Panc1 (cell line): ENCODE data around the gene HMCES. TPM values are rescaled to one million over a fixed set of nuclear protein-coding genes. Genes with fewer than 3 reads are reported as not detected.

Experiments
- ATAC-seq: fragments of 200-7000 bp; cut with Tn5 transposase; 2 replicates; pipeline ENCODE4 v1.9.1; 2020; ENCODE audit warnings: mild to moderate bottlenecking, moderate library complexity
- BruUV-seq: library from RNA; stranded (reverse); fragments of 400-500 nt; replicated peaks from 2 replicates; lab custom pipeline; 2021; lab: Mats Ljungman, UMichigan
- CTCF ChIA-PET: fragments of 300-600 bp; sonication (Branson Sonifier 250); formaldehyde crosslinking; loops from one replicate; lab custom pipeline; 2022; ENCODE audit warnings: antibody characterized with exemption; lab: Charles Lee
- POLR2A ChIA-PET: fragments of 300-600 bp; sonication (Branson Sonifier 250); formaldehyde crosslinking; loops from one replicate; lab custom pipeline; 2022; ENCODE audit warnings: antibody characterized with exemption; lab: Charles Lee
- DNase-seq: peaks from one replicate; pipeline ENCODE4 v3.0.0-alpha.2; 2010; ENCODE audit warnings: low read depth, low spot score
- H3K27ac ChIP-seq: 2 replicates; pipeline ENCODE4 v1.5.1; 2011; ENCODE audit warnings: mild to moderate bottlenecking, low read length, inconsistent platforms
- H3K27me3 ChIP-seq: fragments of 200-500 bp; sonication (Bioruptor generic); 2 replicates; pipeline ENCODE4 v1.6.0; 2014; ENCODE audit warnings: low read length, inconsistent platforms; ENCODE audit not compliant: control insufficient read depth, insufficient read depth
- H3K36me3 ChIP-seq: fragments of 200-500 bp; sonication (Bioruptor generic); 2 replicates; pipeline ENCODE4 v1.5.1; 2014; ENCODE audit warnings: inconsistent platforms, mild to moderate bottlenecking, low read length, moderate library complexity; ENCODE audit not compliant: control insufficient read depth, insufficient read depth
- H3K4me1 ChIP-seq: 2 replicates; pipeline ENCODE4 v1.5.1; 2011; ENCODE audit warnings: inconsistent platforms, mild to moderate bottlenecking, low read length, moderate library complexity; ENCODE audit not compliant: control insufficient read depth, insufficient read depth
- H3K4me3 ChIP-seq, 2 experiments: 2 replicates each; pipeline ENCODE4 v1.5.1; 2011 to 2012; ENCODE audit warnings: low read depth in 2 of 2, low read length in 2 of 2, mild to moderate bottlenecking in 2 of 2, inconsistent platforms in 1 of 2, moderate library complexity in 1 of 2
- H3K9me3 ChIP-seq: fragments of 200-500 bp; sonication (Bioruptor generic); 2 replicates; pipeline ENCODE4 v1.5.1; 2014; ENCODE audit warnings: low read depth, mild to moderate bottlenecking, inconsistent platforms, low read length, moderate library complexity; ENCODE audit not compliant: control insufficient read depth, insufficient read depth
- POLR2AphosphoS5 ChIP-seq: IDR thresholded peaks from 2 replicates; pipeline ENCODE4 v1.6.1; 2012; ENCODE audit warnings: mild to moderate bottlenecking, low read depth, low read length, moderate library complexity
- SIN3A ChIP-seq: IDR thresholded peaks from 2 replicates; pipeline ENCODE4 v1.6.1; 2012; ENCODE audit warnings: low read depth, mild to moderate bottlenecking, low read length, moderate library complexity, borderline replicate concordance; ENCODE audit not compliant: insufficient read depth
- TCF7L2 ChIP-seq: IDR thresholded peaks from 2 replicates; pipeline ENCODE4 v1.6.1; 2011; ENCODE audit warnings: mild to moderate bottlenecking, low read depth, low read length, inconsistent platforms
- in situ Hi-C: cut with HindIII; loops from 2 replicates; pipeline ENCODE4 v1.10.0; 2016; ENCODE audit warnings: low sequenced_read_pairs, low pct_unique_long_range_greater_than_20kb
- intact Hi-C: fragments of 100-400 bp; cut with micrococcal nuclease; formaldehyde crosslinking; loops from one replicate; pipeline ENCODE4 v1.10.0; 2022; ENCODE audit not compliant: unreplicated experiment
- total RNA-seq: library from RNA; stranded (reverse); gene quantifications from one replicate; pipeline ENCODE4 v1.2.1, GENCODE V29; 2021; ENCODE audit not compliant: unreplicated experiment
- TF ChIP-seq, protein P1 (sequence below), 2 experiments: IDR thresholded peaks; 2 replicates each; pipeline ENCODE4 v1.6.1; 2011 to 2012; ENCODE audit warnings: low read depth in 2 of 2, control low read depth in 1 of 2, low read length in 1 of 2, mild to moderate bottlenecking in 1 of 2, moderate library complexity in 1 of 2; ENCODE audit not compliant: insufficient read depth in 1 of 2

The HMCES gene
- total RNA-seq, 1 experiment from 2014 or later = 94.6 TPM

DNA sequence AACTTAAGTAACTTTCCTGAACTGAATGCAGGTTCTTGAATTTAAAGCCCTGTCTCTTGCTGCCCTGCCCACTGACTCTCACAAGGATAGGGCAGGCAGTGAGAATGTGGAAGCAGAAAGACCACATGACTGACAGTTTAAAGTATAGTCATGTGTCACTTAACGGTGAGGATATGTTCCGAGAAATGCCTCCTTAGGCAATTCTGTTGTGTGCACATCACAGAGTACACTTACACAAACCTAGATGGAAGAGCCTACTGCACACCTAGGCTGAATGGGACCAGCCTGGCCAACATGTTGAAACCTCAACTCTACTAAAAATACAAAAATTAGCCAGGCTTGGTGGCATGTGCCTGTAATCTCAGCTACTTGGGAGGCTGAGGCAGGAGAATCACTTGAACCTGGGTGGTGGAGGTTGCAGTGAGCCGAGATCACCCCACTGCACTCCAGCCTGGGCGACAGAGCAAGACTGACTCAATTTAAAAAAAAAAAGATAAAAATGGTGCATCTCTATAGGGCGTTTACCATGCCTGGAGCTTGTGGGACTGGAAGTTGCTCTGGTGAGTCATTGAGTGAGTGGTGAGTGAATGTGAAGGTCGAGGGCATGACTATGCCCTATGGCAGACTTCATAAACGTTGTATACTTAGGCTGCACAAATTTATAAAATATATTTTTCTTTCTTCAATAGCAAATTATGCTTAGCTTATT, 48.2 kb upstream of the HMCES start:
- DNase-seq (peak; percentile 56), ATAC-seq (peak; percentile 74)
- no TSS peak for BruUV-seq
- Histone ChIP-seq H3K27me3 (no peaks in the 10 kb centered on the region), H3K4me3 (no peak overlapping the region), H3K4me1 (peaks cover 56% of the 10 kb centered on the region), H3K27ac (peak overlapping the region; percentile 94), H3K9me3 (no peaks in the 10 kb centered on the region), H3K36me3 (no peaks in the 10 kb centered on the region)
- ChIA-PET CTCF (interaction anchor here (0.5 to 1.1 kb wide), 2 partner anchors 15 to 24 kb away, joined by 6 to 7 read pairs; no protein-coding TSS in a partner anchor), POLR2A (interaction anchor here (0.6 to 0.7 kb wide), 2 partner anchors 169 to 351 kb away, joined by 4 to 7 read pairs; no protein-coding TSS in a partner anchor)
- intact Hi-C loops = no loop called here
- in situ Hi-C loops = no loop called here
- TF ChIP-seq TCF7L2 = no peak
- 0 out of 2 replicates have a peak, but pooled peaks have one; percentile 36 for TF ChIP-seq POLR2AphosphoS5

DNA sequence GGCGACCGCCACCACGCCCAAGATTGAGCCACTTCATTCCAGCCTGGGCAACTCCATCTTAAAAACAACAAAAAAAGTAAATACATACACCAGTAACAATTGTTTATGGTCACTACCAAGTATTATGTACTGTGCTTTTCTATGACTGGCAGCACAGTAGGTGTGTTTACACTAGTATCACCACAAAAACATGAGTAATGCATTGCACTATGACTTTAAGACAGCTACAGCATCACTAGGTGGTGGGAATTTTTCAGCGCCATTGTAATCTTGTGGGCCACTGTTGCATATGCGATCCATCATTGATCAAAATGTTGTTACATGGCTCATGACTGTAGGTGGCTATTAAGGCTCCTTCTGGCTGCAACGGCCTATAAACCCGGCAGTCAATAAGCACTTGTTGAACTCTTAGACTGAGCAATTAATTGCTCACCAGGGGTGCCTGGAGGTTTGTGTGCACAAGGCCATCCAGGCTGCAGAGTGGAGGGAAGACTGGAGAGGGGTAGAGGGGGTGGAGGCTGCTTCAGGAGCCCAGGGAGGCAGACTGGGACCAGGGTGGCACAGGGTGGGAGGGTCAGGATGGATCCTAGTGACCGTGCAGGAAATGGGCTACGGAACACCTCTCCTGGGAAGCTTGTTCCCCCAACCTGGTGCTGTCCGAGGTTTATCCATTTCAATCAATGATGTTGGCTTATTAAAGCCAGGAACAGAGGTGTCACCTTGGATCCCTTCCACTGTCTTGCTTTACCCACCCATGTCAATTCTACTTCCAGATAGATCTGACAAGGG, 47.1 kb upstream of the HMCES start:
- intact Hi-C loops = no loop called here
- Histone ChIP-seq H3K4me3 (no peak overlapping the region), H3K36me3 (no peaks in the 10 kb centered on the region), H3K27ac (peak overlapping the region; percentile 94), H3K4me1 (peaks cover 46% of the 10 kb centered on the region), H3K27me3 (no peaks in the 10 kb centered on the region), H3K9me3 (no peaks in the 10 kb centered on the region)
- TF ChIP-seq SIN3A (no peak), TCF7L2 (peak; percentile 54; the same call in 1 of the 2 replicates), POLR2AphosphoS5 (no peak)
- TF ChIP-seq, protein P1, sequence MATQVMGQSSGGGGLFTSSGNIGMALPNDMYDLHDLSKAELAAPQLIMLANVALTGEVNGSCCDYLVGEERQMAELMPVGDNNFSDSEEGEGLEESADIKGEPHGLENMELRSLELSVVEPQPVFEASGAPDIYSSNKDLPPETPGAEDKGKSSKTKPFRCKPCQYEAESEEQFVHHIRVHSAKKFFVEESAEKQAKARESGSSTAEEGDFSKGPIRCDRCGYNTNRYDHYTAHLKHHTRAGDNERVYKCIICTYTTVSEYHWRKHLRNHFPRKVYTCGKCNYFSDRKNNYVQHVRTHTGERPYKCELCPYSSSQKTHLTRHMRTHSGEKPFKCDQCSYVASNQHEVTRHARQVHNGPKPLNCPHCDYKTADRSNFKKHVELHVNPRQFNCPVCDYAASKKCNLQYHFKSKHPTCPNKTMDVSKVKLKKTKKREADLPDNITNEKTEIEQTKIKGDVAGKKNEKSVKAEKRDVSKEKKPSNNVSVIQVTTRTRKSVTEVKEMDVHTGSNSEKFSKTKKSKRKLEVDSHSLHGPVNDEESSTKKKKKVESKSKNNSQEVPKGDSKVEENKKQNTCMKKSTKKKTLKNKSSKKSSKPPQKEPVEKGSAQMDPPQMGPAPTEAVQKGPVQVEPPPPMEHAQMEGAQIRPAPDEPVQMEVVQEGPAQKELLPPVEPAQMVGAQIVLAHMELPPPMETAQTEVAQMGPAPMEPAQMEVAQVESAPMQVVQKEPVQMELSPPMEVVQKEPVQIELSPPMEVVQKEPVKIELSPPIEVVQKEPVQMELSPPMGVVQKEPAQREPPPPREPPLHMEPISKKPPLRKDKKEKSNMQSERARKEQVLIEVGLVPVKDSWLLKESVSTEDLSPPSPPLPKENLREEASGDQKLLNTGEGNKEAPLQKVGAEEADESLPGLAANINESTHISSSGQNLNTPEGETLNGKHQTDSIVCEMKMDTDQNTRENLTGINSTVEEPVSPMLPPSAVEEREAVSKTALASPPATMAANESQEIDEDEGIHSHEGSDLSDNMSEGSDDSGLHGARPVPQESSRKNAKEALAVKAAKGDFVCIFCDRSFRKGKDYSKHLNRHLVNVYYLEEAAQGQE (IDR thresholded peaks at IDR 0.05; ENCODE audit: insufficient read depth in 1 of 2, low read depth in 2 of 2, low read length in 1 of 2) = peak; percentile 52 to 59; a peak in 3 of 4 replicates
- peak; percentile 65 for ATAC-seq
- BruUV-seq = no TSS peak
- ChIA-PET CTCF (interaction anchor here (1.1 kb wide), 1 partner anchor 14 kb away, joined by 7 read pairs; no protein-coding TSS in a partner anchor), POLR2A (interaction anchor here (0.6 to 0.7 kb wide), 2 partner anchors 168 to 352 kb away, joined by 4 to 7 read pairs; no protein-coding TSS in a partner anchor)
- DNase-seq = peak; percentile 41
- in situ Hi-C loops = no loop called here

DNA sequence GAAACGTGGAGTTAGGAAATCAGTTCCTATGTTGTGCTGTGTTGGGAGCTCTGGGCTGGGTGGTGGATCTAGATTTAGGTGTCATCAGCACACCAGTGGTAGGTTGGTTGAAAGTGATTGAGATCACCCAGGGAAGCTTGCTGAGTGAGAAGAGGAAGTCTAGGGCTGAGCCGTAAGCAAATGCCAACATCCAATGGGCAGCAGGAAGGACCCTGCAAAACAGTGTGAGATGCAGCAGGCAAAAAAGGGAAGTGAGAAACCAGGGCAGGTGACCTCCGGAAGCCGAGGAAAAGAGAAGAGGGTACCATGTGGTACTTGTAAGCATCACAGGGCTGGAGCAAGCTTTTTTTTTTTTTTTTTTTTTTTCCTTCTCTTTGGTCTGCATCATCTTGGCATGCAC, 45.1 kb upstream of the HMCES start:
- TF ChIP-seq TCF7L2 (no peak), SIN3A (no peak), POLR2AphosphoS5 (no peak)
- TF ChIP-seq, protein P1 (IDR thresholded peaks at IDR 0.05; ENCODE audit: insufficient read depth in 1 of 2, low read depth in 2 of 2, low read length in 1 of 2) = no peak
- in situ Hi-C loops = no loop called here
- Histone ChIP-seq H3K27ac (peak overlapping the region; percentile 44; the same call in 1 of the 2 replicates), H3K4me1 (peaks cover 31% of the 10 kb centered on the region), H3K4me3 (no peak overlapping the region), H3K36me3 (no peaks in the 10 kb centered on the region), H3K27me3 (no peaks in the 10 kb centered on the region), H3K9me3 (no peaks in the 10 kb centered on the region)
- intact Hi-C loops = no loop called here
- ChIA-PET CTCF (interaction anchor here (0.5 kb wide), 1 partner anchor 72 kb away, joined by 3 read pairs; no protein-coding TSS in a partner anchor), POLR2A (interaction anchor here (0.5 kb wide), 1 partner anchor 16 kb away, joined by 5 read pairs; no protein-coding TSS in a partner anchor)
- ATAC-seq (no peak), DNase-seq (no peak)
- no TSS peak for BruUV-seq
